HG02623 (cell line): ENCODE measurements around the gene RABGAP1.

Experiments
- ATAC-seq: cut with Tn5 transposase; IDR thresholded peaks from one replicate; pipeline ENCODE4 v1.9.1; 2021; ENCODE audit warnings: moderate library complexity; ENCODE audit not compliant: unreplicated experiment

The RABGAP1 gene

GRCh38 chr9:123080444-123080843 is 139.6 kb downstream of the RABGAP1 start:
- no peak for ATAC-seq

DNA sequence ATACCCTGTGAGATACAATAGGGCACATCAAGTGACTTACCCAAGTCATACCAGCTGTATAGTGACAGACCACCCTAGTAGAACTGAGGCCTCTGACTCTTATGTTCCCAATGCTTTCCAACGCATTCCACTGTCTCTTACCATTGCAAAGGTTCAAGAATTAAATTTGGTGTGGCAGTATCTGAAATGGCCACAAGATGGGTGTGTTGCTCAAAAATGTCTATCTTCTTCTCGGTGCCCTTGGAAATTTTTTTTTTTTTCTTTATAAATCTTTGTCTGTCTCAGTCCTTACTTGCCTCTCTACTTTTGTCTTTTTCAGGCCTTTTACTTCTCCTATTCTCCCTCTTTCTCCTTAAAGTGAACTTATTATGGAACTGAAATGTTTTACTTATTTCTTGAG is 141.0 kb downstream of the RABGAP1 start:
- ATAC-seq, result no peak

DNA sequence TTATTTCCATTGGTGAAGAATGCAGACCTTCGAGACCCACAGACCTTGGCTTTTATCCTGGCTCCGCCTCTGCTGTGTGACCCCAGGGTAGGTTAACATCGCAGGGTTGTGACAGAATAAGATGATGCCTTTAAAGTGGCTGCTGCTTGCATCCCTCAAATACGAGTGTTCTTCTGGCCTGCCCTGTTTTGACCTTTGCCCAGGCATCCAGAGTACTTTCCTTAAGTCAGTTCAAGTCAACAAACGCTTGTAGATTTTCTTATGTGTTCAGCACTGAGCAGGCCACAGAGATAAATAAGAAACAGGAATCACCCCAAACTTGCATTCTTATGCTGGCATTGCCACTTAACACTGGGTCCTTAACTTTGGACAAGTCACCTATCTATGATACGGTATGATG is 142.9 kb downstream of the RABGAP1 start:
- ATAC-seq, result no peak

DNA sequence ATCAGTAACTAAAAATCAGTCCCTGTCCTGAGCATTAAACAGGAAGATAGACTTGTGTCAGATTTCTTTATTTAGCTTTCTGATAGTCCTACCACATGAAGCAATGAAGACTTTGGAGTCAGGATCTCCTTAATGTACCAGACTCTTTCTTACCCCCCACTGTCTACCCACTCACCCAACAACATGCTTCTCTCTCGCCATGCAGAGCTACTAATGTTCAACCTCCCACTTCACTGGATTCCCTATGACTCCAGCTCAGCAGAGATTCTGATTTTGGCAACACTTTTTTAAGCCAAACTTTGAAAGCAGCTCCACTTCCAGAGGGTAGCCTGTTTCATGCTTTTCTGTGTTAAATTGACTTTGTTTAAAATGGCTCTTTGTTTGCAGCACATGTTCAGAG is 143.4 kb downstream of the RABGAP1 start:
- ATAC-seq, result no peak

DNA sequence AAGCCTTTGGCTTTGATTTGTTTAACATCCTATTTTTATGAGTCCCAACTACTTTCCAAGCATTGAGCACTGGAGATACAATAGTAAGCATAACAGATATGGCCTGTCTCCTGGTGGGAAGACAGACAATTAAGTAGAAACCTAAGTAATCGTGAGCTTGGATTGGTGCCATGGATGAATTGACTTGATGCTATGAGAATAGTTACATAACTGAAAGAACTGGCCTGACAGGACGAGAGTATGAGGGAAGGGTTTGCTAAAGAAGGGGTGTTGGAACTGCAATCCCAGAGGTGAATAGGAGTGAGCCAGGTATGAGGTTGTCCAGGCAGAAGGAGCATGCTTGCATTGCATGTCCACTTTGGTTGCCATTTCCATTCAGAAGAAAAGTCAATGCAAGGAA is 145.1 kb downstream of the RABGAP1 start:
- ATAC-seq, result no peak

GRCh38 chr9:123087359-123087888 is 146.6 kb downstream of the RABGAP1 start:
- ATAC-seq, result no peak

- no peak for ATAC-seq
Observed at GRCh38 chr9:123089040-123089439, 148.2 kb downstream of the RABGAP1 start.

- no peak for ATAC-seq
Observed at GRCh38 chr9:123089790-123090189, 149.0 kb downstream of the RABGAP1 start.

- ATAC-seq, result no peak
Observed at GRCh38 chr9:123090198-123090896, 149.5 kb downstream of the RABGAP1 start.

DNA sequence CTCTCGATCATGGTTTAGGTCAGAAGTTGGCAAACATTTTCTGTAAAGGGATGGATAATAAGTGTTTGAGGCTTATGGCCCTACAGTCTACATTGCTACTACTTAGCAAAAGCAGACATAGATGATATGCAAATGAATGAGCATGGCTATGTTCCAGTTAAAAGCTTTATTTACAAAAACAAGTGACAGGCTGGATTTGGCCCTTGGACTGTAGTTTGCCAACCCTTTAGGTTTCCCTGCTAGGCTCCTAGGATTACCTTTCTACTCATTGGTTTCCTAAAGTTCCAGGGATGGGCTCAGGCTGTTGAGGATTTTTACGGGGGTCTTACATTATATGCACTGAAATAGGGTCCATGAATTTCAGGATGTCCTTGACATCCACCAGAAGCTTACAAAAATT is 150.1 kb downstream of the RABGAP1 start:
- no peak for ATAC-seq

- no peak for ATAC-seq
Observed at GRCh38 chr9:123091459-123091858, 150.6 kb downstream of the RABGAP1 start.

DNA sequence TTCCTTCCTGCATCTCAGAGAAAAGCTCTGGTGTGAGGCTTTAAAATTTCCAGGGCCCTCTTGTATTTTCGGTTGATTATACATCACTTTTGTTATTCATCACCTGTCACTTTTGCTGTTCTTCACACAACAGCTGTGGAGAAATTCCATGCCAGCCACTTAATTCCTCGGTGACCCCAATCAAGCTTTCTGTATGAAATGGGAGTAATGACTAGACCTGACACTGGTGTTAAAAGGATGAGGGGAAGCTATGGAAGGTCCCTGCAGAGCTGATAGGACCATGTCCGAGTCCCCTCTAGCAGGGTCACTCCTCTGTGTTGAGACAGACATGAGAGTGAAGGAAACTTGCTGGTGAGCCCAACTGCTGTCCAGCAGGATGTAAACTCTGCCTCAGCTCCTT is 152.3 kb downstream of the RABGAP1 start:
- ATAC-seq, result no peak

- no peak for ATAC-seq
Observed at GRCh38 chr9:123096987-123097386, 156.2 kb downstream of the RABGAP1 start.

- no peak for ATAC-seq
Observed at GRCh38 chr9:123097430-123098095, 156.7 kb downstream of the RABGAP1 start.

- ATAC-seq, result no peak
Observed at GRCh38 chr9:123098096-123098459, 157.3 kb downstream of the RABGAP1 start.

DNA sequence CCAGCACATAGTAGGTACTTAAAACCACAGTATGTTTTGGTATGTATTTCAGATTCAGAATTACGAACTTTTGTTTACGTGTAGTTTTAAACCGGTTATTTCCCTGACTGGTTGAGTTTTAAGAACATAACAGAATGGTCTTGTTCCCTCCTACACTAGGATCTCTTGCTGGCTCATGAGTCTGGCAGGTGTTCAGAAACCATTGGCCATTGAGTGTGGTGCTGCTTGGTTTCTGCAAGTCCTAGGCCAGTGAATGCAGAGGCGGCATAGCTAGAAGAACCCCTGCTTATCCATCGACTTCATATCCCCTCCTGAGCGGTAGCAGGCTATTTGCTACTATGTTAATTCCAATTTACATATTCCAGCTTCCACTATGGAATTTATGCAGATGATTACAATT is 158.2 kb downstream of the RABGAP1 start:
- ATAC-seq, result no peak

- ATAC-seq, result no peak
Observed at GRCh38 chr9:123099548-123099947, 158.7 kb downstream of the RABGAP1 start.

- no peak for ATAC-seq
Observed at GRCh38 chr9:123102375-123103113, 161.7 kb downstream of the RABGAP1 start.

GRCh38 chr9:123104807-123105206 is 164.0 kb downstream of the RABGAP1 start:
- ATAC-seq, result no peak

- no peak for ATAC-seq
Observed at GRCh38 chr9:123105490-123105889, 164.7 kb downstream of the RABGAP1 start.

DNA sequence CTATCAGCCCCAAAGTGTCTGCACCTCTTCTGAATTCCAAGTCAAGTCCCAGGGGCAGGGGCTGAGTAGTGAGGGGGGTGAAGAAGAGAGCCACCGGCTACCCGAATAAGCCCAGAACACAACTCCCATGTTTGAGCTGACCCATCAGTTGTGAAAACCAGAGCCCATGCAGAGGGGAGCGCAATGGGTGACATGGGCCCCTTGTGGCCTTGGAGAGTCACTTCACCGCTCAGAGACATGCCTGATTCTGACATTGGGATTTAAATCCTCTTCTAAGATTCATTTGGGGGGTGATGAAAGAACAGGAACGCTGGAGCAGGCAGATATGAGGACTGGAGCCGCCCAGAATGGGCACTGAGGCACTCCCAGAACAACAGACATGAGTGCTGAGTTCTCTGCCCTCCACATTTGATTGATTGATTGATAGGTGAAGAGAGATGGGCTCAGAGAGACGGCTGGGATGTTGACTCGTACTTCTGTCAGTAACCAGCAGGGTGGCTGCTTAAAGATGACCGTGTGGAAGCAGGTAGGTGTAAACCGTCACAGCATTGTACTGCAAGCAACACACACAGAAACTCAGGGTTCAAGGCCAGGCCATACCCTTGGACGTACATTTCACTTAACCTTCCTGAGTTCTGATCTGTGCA is 166.9 kb downstream of the RABGAP1 start:
- no peak for ATAC-seq
